ENCODE data around the gene NFIX. TPM values are rescaled to one million over a fixed set of nuclear protein-coding genes. Genes with fewer than 3 reads are reported as not detected.
A peak's percentile ranks its signal among the peaks of the same experiment; 100 is the strongest.

NFIX gene
- total and polyA plus RNA-seq, 7 donors: 10.6 to 104 (median 44.1) TPM

GRCh38 chr19:13063461-13064091 lies 68.3 kb downstream of the NFIX start:
- Histone ChIP-seq H3K9me3 (no peaks in the 10 kb centered on the region), H3K4me1 (peaks cover 0 to 100% (median 100%) of the 10 kb centered on the region in 4 donors), H3K27me3 (no peaks in the 10 kb centered on the region), H3K27ac (peak overlapping the region; percentile 72 to 99 (median 96)), H3K36me3 (no peaks in the 10 kb centered on the region), H3K4me3 (no peak overlapping the region)
- intact Hi-C loops (cut with DNase I): no loop called here
- TF ChIP-seq, protein P1, sequence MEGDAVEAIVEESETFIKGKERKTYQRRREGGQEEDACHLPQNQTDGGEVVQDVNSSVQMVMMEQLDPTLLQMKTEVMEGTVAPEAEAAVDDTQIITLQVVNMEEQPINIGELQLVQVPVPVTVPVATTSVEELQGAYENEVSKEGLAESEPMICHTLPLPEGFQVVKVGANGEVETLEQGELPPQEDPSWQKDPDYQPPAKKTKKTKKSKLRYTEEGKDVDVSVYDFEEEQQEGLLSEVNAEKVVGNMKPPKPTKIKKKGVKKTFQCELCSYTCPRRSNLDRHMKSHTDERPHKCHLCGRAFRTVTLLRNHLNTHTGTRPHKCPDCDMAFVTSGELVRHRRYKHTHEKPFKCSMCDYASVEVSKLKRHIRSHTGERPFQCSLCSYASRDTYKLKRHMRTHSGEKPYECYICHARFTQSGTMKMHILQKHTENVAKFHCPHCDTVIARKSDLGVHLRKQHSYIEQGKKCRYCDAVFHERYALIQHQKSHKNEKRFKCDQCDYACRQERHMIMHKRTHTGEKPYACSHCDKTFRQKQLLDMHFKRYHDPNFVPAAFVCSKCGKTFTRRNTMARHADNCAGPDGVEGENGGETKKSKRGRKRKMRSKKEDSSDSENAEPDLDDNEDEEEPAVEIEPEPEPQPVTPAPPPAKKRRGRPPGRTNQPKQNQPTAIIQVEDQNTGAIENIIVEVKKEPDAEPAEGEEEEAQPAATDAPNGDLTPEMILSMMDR (IDR thresholded peaks at IDR 0.05): no peak
- no peak for TF ChIP-seq EP300 (IDR thresholded peaks at IDR 0.05)
- TF ChIP-seq POLR2AphosphoS5 (IDR thresholded peaks at IDR 0.05): no peak
- no peak for TF ChIP-seq POLR2A (IDR thresholded peaks at IDR 0.05)
- no peak for DNase-seq
- 75 to 91% methylated on average over 5 of the region's 5 CpGs for WGBS, 2 donors

GRCh38 chr19:13064092-13064489 lies 68.8 kb downstream of the NFIX start:
- TF ChIP-seq POLR2A (IDR thresholded peaks at IDR 0.05): no peak
- TF ChIP-seq, protein P1 (IDR thresholded peaks at IDR 0.05): no peak
- no peak for TF ChIP-seq POLR2AphosphoS5 (IDR thresholded peaks at IDR 0.05)
- TF ChIP-seq EP300 (IDR thresholded peaks at IDR 0.05): no peak
- Histone ChIP-seq H3K27ac (peak overlapping the region; percentile 72 to 99 (median 96)), H3K27me3 (no peaks in the 10 kb centered on the region), H3K4me3 (no peak overlapping the region), H3K36me3 (no peaks in the 10 kb centered on the region), H3K4me1 (peaks cover 0 to 100% (median 100%) of the 10 kb centered on the region in 4 donors), H3K9me3 (no peaks in the 10 kb centered on the region)
- intact Hi-C loops (cut with DNase I): no loop called here
- DNase-seq: no peak
- WGBS, 2 donors: 80 to 88% methylated on average over 6 of the region's 6 CpGs

GRCh38 chr19:13066226-13066625 lies 71.0 kb downstream of the NFIX start:
- Histone ChIP-seq H3K4me1 (peaks cover 0 to 100% (median 100%) of the 10 kb centered on the region in 4 donors), H3K4me3 (no peak overlapping the region), H3K9me3 (no peaks in the 10 kb centered on the region), H3K27ac (peak overlapping the region; percentile 36 to 99 (median 96)), H3K27me3 (no peaks in the 10 kb centered on the region), H3K36me3 (no peaks in the 10 kb centered on the region)
- WGBS, 2 donors: 87% methylated on average over 5 of the region's 5 CpGs
- intact Hi-C loops (cut with DNase I): no loop called here
- no peak for TF ChIP-seq EP300 (IDR thresholded peaks at IDR 0.05)
- no peak for TF ChIP-seq POLR2A (IDR thresholded peaks at IDR 0.05)
- TF ChIP-seq, protein P1 (IDR thresholded peaks at IDR 0.05): no peak
- TF ChIP-seq POLR2AphosphoS5 (IDR thresholded peaks at IDR 0.05): no peak
- no peak for DNase-seq

GRCh38 chr19:13066933-13067807 lies 71.9 kb downstream of the NFIX start:
- no peaks in the 10 kb centered on the region for H3K9me3 ChIP-seq
- no peaks in the 10 kb centered on the region for H3K27me3 ChIP-seq
- WGBS, 2 donors: 30 to 69% methylated on average over 17 of the region's 17 CpGs
- H3K36me3 ChIP-seq: no peaks in the 10 kb centered on the region
- H3K4me3 ChIP-seq: no peak overlapping the region
- intact Hi-C loops (cut with DNase I): no loop called here
- peak overlapping the region; percentile 36 to 99 (median 96) for H3K27ac ChIP-seq
- peaks cover 0 to 100% (median 100%) of the 10 kb centered on the region in 4 donors for H3K4me1 ChIP-seq
- TF ChIP-seq POLR2AphosphoS5 (IDR thresholded peaks at IDR 0.05) (no peak), EP300 (IDR thresholded peaks at IDR 0.05) (no peak), POLR2A (IDR thresholded peaks at IDR 0.05) (no peak)
- TF ChIP-seq, protein P1 (IDR thresholded peaks at IDR 0.05): no peak
- no peak for DNase-seq

Data from sigmoid colon (tissue), 7 donors.